ENCODE data around the gene ACE.

DNA sequence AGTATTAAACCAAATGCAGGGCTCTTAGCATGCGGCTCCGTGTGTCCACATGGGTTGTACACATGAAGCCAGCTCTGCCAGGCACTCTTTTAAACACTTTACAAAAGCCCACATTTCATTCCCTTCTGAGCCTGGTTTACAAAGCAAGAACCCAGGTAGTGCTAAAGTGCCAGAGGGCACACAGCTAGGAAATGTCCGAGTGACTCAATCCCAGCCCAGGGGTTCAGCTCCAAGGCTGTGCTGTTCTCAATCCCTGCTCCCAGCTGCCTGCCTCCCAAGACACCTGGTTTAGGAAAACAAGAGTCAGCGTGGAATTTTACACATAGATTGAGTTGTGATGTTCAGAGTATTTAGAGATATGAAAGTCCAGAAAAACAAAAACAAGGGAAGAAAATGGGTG, 60.1 kb downstream of the ACE start:
- no peak for TF ChIP-seq CTCF (IDR thresholded peaks at IDR 0.05)
- no peak for TF ChIP-seq POLR2A (IDR thresholded peaks at IDR 0.05)
